GM19455 (cell line): ENCODE results near the gene PDRG1.

Experiments
- ATAC-seq: cut with Tn5 transposase; IDR thresholded peaks from one replicate; pipeline ENCODE4 v1.9.1; 2021; ENCODE audit not compliant: unreplicated experiment

PDRG1 gene

GRCh38 chr20:31967830-31968249, 16.0 kb upstream of the PDRG1 start, which contains the start of gene XKR7:
Gene XKR7, plus strand, starts transcription at chr20:31968151. Its CDS starts 25 bp downstream, at chr20:31968176.
- no peak for ATAC-seq

DNA sequence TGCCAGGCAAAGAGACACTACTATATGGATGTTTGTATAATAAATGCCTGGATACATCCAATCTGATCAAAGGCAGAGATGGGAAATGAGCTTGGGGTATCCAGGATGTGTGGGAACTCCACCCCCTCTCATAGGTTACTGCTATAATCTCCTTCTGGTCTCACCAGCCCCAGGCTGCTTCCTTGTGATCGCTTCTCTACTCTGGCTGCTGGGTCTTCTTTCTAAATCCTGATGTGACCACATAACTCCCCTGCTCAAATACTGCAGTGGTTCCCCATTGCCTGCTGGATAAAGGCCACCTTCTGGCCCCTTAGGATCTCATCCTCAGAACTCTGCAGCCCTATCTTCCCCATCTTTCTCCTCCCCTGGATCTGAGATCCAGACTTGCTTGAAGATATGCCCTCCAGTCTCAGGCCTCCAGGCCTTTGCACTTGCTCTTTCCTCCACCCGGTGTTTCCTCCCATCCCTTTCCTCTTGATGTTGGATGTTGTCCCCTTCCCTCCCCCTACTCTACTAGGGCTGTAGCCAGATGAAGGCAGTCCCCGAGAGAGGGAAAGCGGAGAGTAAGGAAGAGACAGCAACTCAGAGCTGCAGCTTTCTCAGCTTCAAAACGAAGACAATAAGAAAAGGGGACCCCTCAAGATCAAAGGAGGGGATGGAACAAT, 15.3 kb upstream of the PDRG1 start:
- no peak for ATAC-seq

GRCh38 chr20:31963889-31964288, 12.0 kb upstream of the PDRG1 start:
- ATAC-seq, result no peak

DNA sequence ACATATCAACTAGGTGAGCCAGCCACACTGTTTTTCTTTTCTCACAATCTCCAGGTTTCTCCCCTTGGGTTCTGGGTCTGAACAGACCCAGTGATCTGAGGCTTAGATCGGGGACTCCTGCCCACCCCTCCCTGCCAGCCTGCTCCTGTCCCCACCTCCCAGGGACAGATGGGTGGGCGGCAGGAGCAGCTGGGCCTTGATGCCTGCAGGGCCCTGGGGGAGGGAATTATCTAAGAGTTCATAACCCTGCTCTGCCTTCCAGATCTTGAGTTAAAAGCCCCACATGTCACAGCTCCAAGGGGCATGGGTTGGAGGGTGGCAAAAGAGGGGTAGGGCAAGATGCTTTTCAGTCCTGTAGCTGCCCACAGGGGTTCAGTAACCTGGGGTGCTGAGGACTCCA, 10.9 kb upstream of the PDRG1 start:
- ATAC-seq, result no peak

DNA sequence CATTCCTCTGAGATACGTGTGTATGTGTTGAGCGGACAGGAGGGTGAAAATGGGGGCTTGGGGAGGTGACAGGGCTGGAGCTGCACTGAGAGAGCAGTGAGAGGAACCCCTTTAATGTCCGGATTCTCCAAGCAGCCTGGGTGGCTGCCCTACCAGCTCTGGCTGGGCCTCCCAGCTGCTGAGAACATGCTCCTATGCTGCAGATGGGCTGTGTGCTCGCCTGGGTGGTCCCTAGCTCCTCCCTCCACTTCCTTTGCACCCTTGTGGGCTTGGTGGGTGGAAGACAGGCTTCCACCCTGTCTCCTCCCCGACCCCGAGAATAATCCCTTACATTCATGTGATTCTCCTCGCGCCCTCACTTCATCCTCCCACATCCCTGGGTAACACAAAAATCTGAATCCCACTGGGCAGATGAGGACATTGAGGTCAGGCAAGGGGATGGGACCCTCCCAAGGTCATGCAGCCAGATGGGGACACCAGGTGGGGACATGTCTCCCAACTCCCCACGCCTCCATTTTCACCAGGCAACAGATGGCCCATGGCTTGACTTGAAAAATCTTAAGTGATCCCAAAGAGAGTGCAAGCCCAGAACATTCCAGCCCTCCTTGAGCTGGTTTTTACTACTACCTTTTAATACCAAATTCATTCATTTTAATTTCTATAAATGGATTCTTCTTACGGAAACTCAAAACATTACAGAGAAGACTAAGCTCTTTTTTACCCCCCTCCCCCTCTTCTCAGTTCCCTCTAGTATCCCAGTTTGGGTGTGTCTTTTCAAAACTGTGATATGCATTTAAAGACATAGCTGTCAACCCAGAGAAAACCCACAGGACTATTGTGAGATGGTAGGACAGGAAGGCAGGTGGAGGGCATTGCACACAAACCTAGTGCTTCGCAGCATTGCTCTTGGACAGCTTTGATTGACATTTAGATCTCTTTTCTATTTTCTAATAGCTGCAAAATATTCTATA, 5.0 kb upstream of the PDRG1 start:
- ATAC-seq, result no peak

DNA sequence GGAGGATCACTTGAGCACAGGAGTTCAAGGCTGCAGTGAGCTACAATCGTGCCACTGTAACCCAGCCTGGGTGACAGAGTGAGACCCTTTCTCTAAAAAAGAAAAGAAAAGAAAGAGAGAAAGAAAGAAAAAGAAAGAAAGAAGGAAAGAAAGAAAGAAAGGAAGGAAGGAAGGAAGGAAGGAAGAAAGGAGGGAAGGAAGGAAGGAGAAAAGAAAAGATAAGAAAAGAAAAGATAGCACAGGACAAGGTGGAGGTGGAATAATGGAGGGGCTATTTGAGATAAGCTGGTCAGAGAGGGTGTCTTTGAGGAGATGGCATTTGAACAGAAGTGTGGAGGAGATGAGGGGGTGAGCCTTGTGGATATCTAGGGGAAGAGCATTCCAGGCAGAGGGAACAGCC, 2.7 kb upstream of the PDRG1 start:
- no peak for ATAC-seq

DNA sequence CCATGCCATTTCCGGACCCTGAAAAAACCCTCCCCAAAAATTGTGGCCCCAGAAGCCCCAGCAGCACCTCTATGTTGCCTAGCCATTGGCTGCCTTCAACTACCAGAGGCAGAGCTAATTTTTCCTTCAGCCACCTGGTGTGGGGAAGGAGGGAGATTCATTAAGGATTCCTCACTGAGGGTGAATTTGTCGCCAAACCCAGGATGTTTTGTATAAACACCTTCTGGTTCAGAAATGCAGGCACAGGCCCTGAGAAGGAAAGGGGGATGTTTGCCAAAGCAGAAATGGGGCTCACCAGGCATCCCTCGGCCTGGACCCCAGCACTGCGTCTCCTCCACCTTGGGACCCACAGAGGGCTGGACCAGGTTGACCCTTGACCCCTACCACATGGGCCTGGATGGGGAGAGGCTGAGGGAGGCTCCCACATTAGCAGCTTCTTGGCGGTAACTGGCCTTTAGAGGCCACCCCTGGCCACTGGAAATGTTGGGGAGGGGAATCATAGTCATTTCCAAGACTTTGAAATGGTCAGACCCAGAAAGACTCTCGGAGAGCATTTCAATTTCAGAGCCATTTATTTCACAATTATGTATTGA, 1.8 kb upstream of the PDRG1 start:
- ATAC-seq, result no peak

GRCh38 chr20:31951203-31951529, 680 bp downstream of the PDRG1 start:
- no peak for ATAC-seq

GRCh38 chr20:31949877-31950646, 1.8 kb downstream of the PDRG1 start:
- no peak for ATAC-seq

GRCh38 chr20:31948008-31948407, 3.8 kb downstream of the PDRG1 start:
- ATAC-seq, result no peak

GRCh38 chr20:31945785-31946184, 6.1 kb downstream of the PDRG1 start:
- no peak for ATAC-seq

- no peak for ATAC-seq
These were observed 6.5 kb downstream of the PDRG1 start for GRCh38 chr20:31945319-31945718.

DNA sequence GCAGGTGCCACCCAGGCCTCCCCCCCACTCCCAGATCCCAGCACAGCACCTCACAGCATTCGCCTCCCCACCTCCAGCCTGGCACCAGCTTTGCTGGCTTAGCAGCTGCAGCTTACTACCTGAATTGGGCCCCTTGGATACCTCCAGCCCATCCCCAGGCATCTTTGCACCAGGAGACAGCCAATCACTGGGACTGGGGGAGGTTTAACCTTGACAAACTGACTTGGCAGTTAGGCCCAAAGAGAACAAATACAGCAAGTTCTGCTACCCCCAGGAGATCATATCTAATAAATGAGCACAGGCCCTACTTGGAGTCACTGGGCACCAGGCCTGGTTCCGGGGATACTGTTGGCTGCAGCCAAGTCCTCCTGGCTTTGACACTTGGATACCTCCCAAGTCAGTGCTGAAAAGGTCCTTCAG, 8.8 kb downstream of the PDRG1 start:
- no peak for ATAC-seq

- ATAC-seq, result no peak
These were observed 12.2 kb downstream of the PDRG1 start for GRCh38 chr20:31939661-31940060.

DNA sequence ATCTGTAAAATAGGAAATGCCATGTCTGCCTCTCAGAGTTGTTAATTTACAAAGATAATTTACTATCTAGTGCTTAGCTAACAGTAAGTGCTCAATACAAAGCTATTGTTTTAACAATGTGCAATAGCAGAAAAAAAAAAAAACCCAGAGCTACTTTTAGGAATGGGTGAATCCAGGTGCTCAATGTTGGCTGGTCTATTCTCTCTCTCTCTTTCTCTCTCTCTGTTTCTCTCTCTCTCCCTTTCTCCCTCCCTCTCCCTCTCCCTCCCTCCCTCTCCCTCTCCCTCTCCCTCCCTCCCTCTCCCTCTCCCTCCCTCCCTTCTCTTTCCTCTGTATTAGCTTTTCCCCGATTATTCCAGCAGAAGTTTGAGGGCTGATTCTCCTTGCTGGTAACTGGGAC, 14.0 kb downstream of the PDRG1 start:
- ATAC-seq, result no peak

DNA sequence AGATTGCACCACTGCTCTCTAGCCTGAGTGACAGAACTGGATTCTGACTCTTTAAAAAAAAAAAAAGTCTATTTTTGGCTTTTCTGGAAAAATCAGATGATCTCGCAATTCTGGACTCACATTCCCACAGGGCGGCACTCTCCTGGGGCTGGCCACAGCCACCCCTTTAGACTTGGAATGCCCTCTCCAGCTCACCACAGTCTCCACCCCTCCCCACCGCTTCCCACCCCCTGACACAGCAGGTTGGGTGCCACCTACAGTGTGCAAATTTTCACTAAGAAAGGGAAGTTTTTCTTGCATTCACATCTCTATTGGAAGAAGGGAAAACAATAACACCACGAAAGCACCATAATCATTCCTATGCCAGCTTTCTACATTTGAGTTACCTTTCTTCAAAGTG, 15.4 kb downstream of the PDRG1 start:
- ATAC-seq, result no peak

GRCh38 chr20:31934968-31935764, 16.7 kb downstream of the PDRG1 start:
- no peak for ATAC-seq

GRCh38 chr20:31934491-31934890, 17.4 kb downstream of the PDRG1 start:
- ATAC-seq, result no peak

- no peak for ATAC-seq
These were observed 18.1 kb downstream of the PDRG1 start for GRCh38 chr20:31933698-31934097.

GRCh38 chr20:31930779-31931178, 21.1 kb downstream of the PDRG1 start:
- ATAC-seq, result no peak
